Lung microvascular endothelial cell (primary cell): Measurements from ENCODE around the gene COLEC12. TPM values are rescaled to one million over a fixed set of nuclear protein-coding genes. Genes with fewer than 3 reads are reported as not detected.

ENCODE experiments used
- DNase-seq, 2 donors: peaks; one replicate each; pipeline versions ENCODE4 v3.0.0 to v3.0.0-alpha.2; 2010; ENCODE audit warnings: low read depth in 2 of 2
- total RNA-seq: library from RNA; depleted of rRNA; stranded (reverse); fragments of >200 nt; gene quantifications from 2 replicates; pipeline ENCODE4 v1.2.1, GENCODE V29; 2014

Gene COLEC12
- total RNA-seq, 1 donor from 2014 or later, result 104 TPM

GRCh38 chr18:475202-476031 lies 25.1 kb downstream of the COLEC12 start:
- DNase-seq, result peak; percentile 80 to 91

- DNase-seq, result no peak
These were observed 26.1 kb downstream of the COLEC12 start for GRCh38 chr18:474416-474815.

- DNase-seq, result no peak
These were observed 26.7 kb downstream of the COLEC12 start for GRCh38 chr18:473802-474201.

- DNase-seq, result no peak
These were observed 28.8 kb downstream of the COLEC12 start for GRCh38 chr18:471716-472115.

GRCh38 chr18:470661-471501 lies 29.6 kb downstream of the COLEC12 start:
- peak in 1 of 2 donors; percentile 42 for DNase-seq

GRCh38 chr18:468955-469790 lies 31.3 kb downstream of the COLEC12 start:
- DNase-seq, result peak in 1 of 2 donors; percentile 75

GRCh38 chr18:463827-464541 lies 36.5 kb downstream of the COLEC12 start:
- peak in 1 of 2 donors; percentile 43 for DNase-seq

- DNase-seq, result no peak
These were observed 37.1 kb downstream of the COLEC12 start for GRCh38 chr18:463403-463802.

GRCh38 chr18:461762-462161 lies 38.7 kb downstream of the COLEC12 start:
- no peak for DNase-seq

GRCh38 chr18:460791-461190 lies 39.7 kb downstream of the COLEC12 start:
- no peak for DNase-seq

- DNase-seq, result no peak
These were observed 40.5 kb downstream of the COLEC12 start for GRCh38 chr18:459814-460593.

GRCh38 chr18:457521-458412 lies 42.7 kb downstream of the COLEC12 start:
- no peak for DNase-seq

GRCh38 chr18:457140-457519 lies 43.4 kb downstream of the COLEC12 start:
- DNase-seq, result peak; percentile 34 to 73

GRCh38 chr18:456361-457139 lies 44.0 kb downstream of the COLEC12 start:
- no peak for DNase-seq

GRCh38 chr18:453400-453799 lies 47.1 kb downstream of the COLEC12 start:
- no peak for DNase-seq

GRCh38 chr18:452816-453215 lies 47.7 kb downstream of the COLEC12 start:
- no peak for DNase-seq

- DNase-seq, result peak in 1 of 2 donors; percentile 66
These were observed 51.1 kb downstream of the COLEC12 start for GRCh38 chr18:449374-449773.

GRCh38 chr18:448116-448790 lies 52.2 kb downstream of the COLEC12 start:
- DNase-seq, result peak in 1 of 2 donors; percentile 54
